Panc1 (cell line): Measurements from ENCODE around the gene PMP22. TPM values are rescaled to one million over a fixed set of nuclear protein-coding genes. Genes with fewer than 3 reads are reported as not detected.

Source experiments
- ATAC-seq: fragments of 200-7000 bp; cut with Tn5 transposase; 2 replicates; pipeline ENCODE4 v1.9.1; 2020; ENCODE audit warnings: mild to moderate bottlenecking, moderate library complexity
- BruUV-seq: library from RNA; stranded (reverse); fragments of 400-500 nt; replicated peaks from 2 replicates; lab custom pipeline; 2021; lab: Mats Ljungman, UMichigan
- CTCF ChIA-PET: fragments of 300-600 bp; sonication (Branson Sonifier 250); formaldehyde crosslinking; loops from one replicate; lab custom pipeline; 2022; ENCODE audit warnings: antibody characterized with exemption; lab: Charles Lee
- POLR2A ChIA-PET: fragments of 300-600 bp; sonication (Branson Sonifier 250); formaldehyde crosslinking; loops from one replicate; lab custom pipeline; 2022; ENCODE audit warnings: antibody characterized with exemption; lab: Charles Lee
- DNase-seq: peaks from one replicate; pipeline ENCODE4 v3.0.0-alpha.2; 2010; ENCODE audit warnings: low read depth, low spot score
- H3K27ac ChIP-seq: 2 replicates; pipeline ENCODE4 v1.5.1; 2011; ENCODE audit warnings: mild to moderate bottlenecking, low read length, inconsistent platforms
- H3K27me3 ChIP-seq: fragments of 200-500 bp; sonication (Bioruptor generic); 2 replicates; pipeline ENCODE4 v1.6.0; 2014; ENCODE audit warnings: low read length, inconsistent platforms; ENCODE audit not compliant: control insufficient read depth, insufficient read depth
- H3K36me3 ChIP-seq: fragments of 200-500 bp; sonication (Bioruptor generic); 2 replicates; pipeline ENCODE4 v1.5.1; 2014; ENCODE audit warnings: inconsistent platforms, mild to moderate bottlenecking, low read length, moderate library complexity; ENCODE audit not compliant: control insufficient read depth, insufficient read depth
- H3K4me1 ChIP-seq: 2 replicates; pipeline ENCODE4 v1.5.1; 2011; ENCODE audit warnings: inconsistent platforms, mild to moderate bottlenecking, low read length, moderate library complexity; ENCODE audit not compliant: control insufficient read depth, insufficient read depth
- H3K4me3 ChIP-seq, 2 experiments: 2 replicates each; pipeline ENCODE4 v1.5.1; 2011 to 2012; ENCODE audit warnings: low read depth in 2 of 2, low read length in 2 of 2, mild to moderate bottlenecking in 2 of 2, inconsistent platforms in 1 of 2, moderate library complexity in 1 of 2
- H3K9me3 ChIP-seq: fragments of 200-500 bp; sonication (Bioruptor generic); 2 replicates; pipeline ENCODE4 v1.5.1; 2014; ENCODE audit warnings: low read depth, mild to moderate bottlenecking, inconsistent platforms, low read length, moderate library complexity; ENCODE audit not compliant: control insufficient read depth, insufficient read depth
- POLR2AphosphoS5 ChIP-seq: IDR thresholded peaks from 2 replicates; pipeline ENCODE4 v1.6.1; 2012; ENCODE audit warnings: mild to moderate bottlenecking, low read depth, low read length, moderate library complexity
- SIN3A ChIP-seq: IDR thresholded peaks from 2 replicates; pipeline ENCODE4 v1.6.1; 2012; ENCODE audit warnings: low read depth, mild to moderate bottlenecking, low read length, moderate library complexity, borderline replicate concordance; ENCODE audit not compliant: insufficient read depth
- TCF7L2 ChIP-seq: IDR thresholded peaks from 2 replicates; pipeline ENCODE4 v1.6.1; 2011; ENCODE audit warnings: mild to moderate bottlenecking, low read depth, low read length, inconsistent platforms
- in situ Hi-C: cut with HindIII; loops from 2 replicates; pipeline ENCODE4 v1.10.0; 2016; ENCODE audit warnings: low sequenced_read_pairs, low pct_unique_long_range_greater_than_20kb
- intact Hi-C: fragments of 100-400 bp; cut with micrococcal nuclease; formaldehyde crosslinking; loops from one replicate; pipeline ENCODE4 v1.10.0; 2022; ENCODE audit not compliant: unreplicated experiment
- total RNA-seq: library from RNA; stranded (reverse); gene quantifications from one replicate; pipeline ENCODE4 v1.2.1, GENCODE V29; 2021; ENCODE audit not compliant: unreplicated experiment
- TF ChIP-seq, protein P1 (sequence below): fragments of 450-650 bp; IDR thresholded peaks from 2 replicates; pipeline ENCODE4 v1.5.1; 2017; ENCODE audit warnings: mild to moderate bottlenecking
- TF ChIP-seq, protein P2 (sequence below), 2 experiments: IDR thresholded peaks; 2 replicates each; pipeline ENCODE4 v1.6.1; 2011 to 2012; ENCODE audit warnings: low read depth in 2 of 2, control low read depth in 1 of 2, low read length in 1 of 2, mild to moderate bottlenecking in 1 of 2, moderate library complexity in 1 of 2; ENCODE audit not compliant: insufficient read depth in 1 of 2

PMP22 gene
- total RNA-seq, 1 experiment from 2014 or later: 6.0 TPM

DNA sequence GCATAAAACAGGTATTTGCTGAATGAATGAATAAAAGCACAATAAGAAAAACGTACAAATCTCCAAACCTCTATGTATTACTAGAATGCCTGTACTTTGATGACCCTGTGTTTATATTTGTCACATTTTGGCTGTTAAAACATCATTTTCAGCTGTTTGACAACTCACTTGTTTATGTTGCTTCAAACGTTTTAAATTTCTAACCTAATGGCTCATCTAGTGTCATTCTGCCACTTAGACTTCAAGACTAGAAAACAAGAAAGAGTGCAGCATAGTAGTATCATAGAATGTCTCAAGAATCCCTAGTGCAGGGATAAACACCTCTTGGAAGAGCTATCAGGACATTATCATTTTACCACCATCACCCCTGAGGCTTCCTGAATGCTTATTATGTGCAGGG lies 19.4 kb upstream of the PMP22 start:
- CTCF ChIA-PET: no interaction called here
- no peaks in the 10 kb centered on the region for H3K4me1 ChIP-seq
- BruUV-seq: no TSS peak

DNA sequence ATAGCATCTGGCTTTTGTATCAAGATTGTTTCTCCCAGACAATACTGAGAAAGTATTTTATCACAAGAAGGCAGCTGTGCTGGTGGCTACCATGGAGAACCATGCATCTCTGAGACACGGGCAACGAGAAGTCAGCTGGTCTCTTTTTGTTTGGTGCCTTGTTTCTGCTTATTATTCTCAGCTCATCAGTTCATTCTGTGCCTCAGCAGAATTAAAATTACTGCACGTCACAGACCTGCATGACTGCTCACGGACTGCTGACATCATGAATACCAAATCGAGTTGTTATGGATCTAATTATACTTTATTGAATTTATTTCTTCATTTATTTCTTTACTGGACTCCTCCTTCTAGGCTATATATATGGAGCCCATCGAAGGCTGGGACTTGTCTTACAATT lies 19.0 kb upstream of the PMP22 start:
- no TSS peak for BruUV-seq

More for the DNA sequence above, 19.4 kb upstream of the PMP22 start:
- intact Hi-C loops (no loop called here), in situ Hi-C loops (no loop called here)
- no peak overlapping the region for H3K4me3 ChIP-seq
- H3K36me3 ChIP-seq: no peaks in the 10 kb centered on the region
- no peaks in the 10 kb centered on the region for H3K27me3 ChIP-seq
- H3K27ac ChIP-seq: no peak overlapping the region
- no peak for ATAC-seq
- no peaks in the 10 kb centered on the region for H3K9me3 ChIP-seq
- POLR2A ChIA-PET: no interaction called here
- TF ChIP-seq SIN3A (no peak), POLR2AphosphoS5 (no peak), TCF7L2 (no peak)
- TF ChIP-seq, protein P1, sequence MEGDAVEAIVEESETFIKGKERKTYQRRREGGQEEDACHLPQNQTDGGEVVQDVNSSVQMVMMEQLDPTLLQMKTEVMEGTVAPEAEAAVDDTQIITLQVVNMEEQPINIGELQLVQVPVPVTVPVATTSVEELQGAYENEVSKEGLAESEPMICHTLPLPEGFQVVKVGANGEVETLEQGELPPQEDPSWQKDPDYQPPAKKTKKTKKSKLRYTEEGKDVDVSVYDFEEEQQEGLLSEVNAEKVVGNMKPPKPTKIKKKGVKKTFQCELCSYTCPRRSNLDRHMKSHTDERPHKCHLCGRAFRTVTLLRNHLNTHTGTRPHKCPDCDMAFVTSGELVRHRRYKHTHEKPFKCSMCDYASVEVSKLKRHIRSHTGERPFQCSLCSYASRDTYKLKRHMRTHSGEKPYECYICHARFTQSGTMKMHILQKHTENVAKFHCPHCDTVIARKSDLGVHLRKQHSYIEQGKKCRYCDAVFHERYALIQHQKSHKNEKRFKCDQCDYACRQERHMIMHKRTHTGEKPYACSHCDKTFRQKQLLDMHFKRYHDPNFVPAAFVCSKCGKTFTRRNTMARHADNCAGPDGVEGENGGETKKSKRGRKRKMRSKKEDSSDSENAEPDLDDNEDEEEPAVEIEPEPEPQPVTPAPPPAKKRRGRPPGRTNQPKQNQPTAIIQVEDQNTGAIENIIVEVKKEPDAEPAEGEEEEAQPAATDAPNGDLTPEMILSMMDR: no peak
- TF ChIP-seq, protein P2, sequence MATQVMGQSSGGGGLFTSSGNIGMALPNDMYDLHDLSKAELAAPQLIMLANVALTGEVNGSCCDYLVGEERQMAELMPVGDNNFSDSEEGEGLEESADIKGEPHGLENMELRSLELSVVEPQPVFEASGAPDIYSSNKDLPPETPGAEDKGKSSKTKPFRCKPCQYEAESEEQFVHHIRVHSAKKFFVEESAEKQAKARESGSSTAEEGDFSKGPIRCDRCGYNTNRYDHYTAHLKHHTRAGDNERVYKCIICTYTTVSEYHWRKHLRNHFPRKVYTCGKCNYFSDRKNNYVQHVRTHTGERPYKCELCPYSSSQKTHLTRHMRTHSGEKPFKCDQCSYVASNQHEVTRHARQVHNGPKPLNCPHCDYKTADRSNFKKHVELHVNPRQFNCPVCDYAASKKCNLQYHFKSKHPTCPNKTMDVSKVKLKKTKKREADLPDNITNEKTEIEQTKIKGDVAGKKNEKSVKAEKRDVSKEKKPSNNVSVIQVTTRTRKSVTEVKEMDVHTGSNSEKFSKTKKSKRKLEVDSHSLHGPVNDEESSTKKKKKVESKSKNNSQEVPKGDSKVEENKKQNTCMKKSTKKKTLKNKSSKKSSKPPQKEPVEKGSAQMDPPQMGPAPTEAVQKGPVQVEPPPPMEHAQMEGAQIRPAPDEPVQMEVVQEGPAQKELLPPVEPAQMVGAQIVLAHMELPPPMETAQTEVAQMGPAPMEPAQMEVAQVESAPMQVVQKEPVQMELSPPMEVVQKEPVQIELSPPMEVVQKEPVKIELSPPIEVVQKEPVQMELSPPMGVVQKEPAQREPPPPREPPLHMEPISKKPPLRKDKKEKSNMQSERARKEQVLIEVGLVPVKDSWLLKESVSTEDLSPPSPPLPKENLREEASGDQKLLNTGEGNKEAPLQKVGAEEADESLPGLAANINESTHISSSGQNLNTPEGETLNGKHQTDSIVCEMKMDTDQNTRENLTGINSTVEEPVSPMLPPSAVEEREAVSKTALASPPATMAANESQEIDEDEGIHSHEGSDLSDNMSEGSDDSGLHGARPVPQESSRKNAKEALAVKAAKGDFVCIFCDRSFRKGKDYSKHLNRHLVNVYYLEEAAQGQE (IDR thresholded peaks at IDR 0.05; ENCODE audit: insufficient read depth in 1 of 2, low read depth in 2 of 2, low read length in 1 of 2): no peak
- no peak for DNase-seq

More for the DNA sequence above, 19.0 kb upstream of the PMP22 start:
- TF ChIP-seq, protein P1: no peak
- TF ChIP-seq POLR2AphosphoS5: no peak
- TF ChIP-seq SIN3A: no peak
- no peak for TF ChIP-seq TCF7L2
- TF ChIP-seq, protein P2 (IDR thresholded peaks at IDR 0.05; ENCODE audit: insufficient read depth in 1 of 2, low read depth in 2 of 2, low read length in 1 of 2): no peak
- no peaks in the 10 kb centered on the region for H3K36me3 ChIP-seq
- H3K27ac ChIP-seq: no peak overlapping the region
- no peak for DNase-seq
- ChIA-PET CTCF (no interaction called here), POLR2A (no interaction called here)
- intact Hi-C loops: no loop called here
- no peaks in the 10 kb centered on the region for H3K4me1 ChIP-seq
- H3K27me3 ChIP-seq: no peaks in the 10 kb centered on the region
- H3K4me3 ChIP-seq: no peak overlapping the region
- in situ Hi-C loops: no loop called here
- ATAC-seq: no peak
- no peaks in the 10 kb centered on the region for H3K9me3 ChIP-seq
